ENCODE data around the gene TRAPPC3. TPM values are rescaled to one million over a fixed set of nuclear protein-coding genes. Genes with fewer than 3 reads are reported as not detected.

The TRAPPC3 gene
- total and polyA plus RNA-seq, 2 donors (not counting 1 experiment from before 2014, with no cell fraction given) = 40.5 to 42.1 TPM

GRCh38 chr1:36115931-36116330 lies 33.4 kb downstream of the TRAPPC3 start:
- Mint-ChIP-seq H3K4me1 (no peaks in the 10 kb centered on the region), H3K27me3 (no peaks in the 10 kb centered on the region), H3K27ac (no peak overlapping the region), H3K9me3 (ENCODE audit: insufficient read depth) (no peaks in the 10 kb centered on the region), H3K4me3 (no peak overlapping the region)
- ChIA-PET CTCF (interaction anchor here (4.2 kb wide), 1 partner anchor 19 kb away, joined by 20 read pairs; no protein-coding TSS in a partner anchor), POLR2A (no interaction called here)
- no peak for ATAC-seq (ENCODE audit: low read depth)
- no peak overlapping the region for H3K4me3 ChIP-seq (ENCODE audit: control extremely low read depth in 1 of 5, extremely low read depth in 1 of 5, insufficient read depth in 1 of 5, low read depth in 2 of 5, low read length in 4 of 5)
- intact Hi-C loops (cut with micrococcal nuclease) = no loop called here
- H4K20me1 ChIP-seq (ENCODE audit: control insufficient read depth, insufficient read depth, low read length, poor library complexity, severe bottlenecking) = no peaks in the 10 kb centered on the region
- TF ChIP-seq CTCF (IDR thresholded peaks at IDR 0.05) (no peak), EZH2 (IDR thresholded peaks at IDR 0.05; ENCODE audit: borderline replicate concordance, insufficient read depth, low read depth, low read length, poor library complexity, severe bottlenecking) (no peak)
- 81% methylated on average over 4 of the region's 5 CpGs for WGBS (ENCODE audit: insufficient coverage)
- H2AFZ ChIP-seq (ENCODE audit: insufficient read depth, low read depth, low read length, poor library complexity, severe bottlenecking) = no peak overlapping the region
- no peaks in the 10 kb centered on the region for H3K79me2 ChIP-seq (ENCODE audit: control insufficient read depth, insufficient read depth, low read length)
- H3K9me3 ChIP-seq (ENCODE audit: control extremely low read depth in 1 of 3, control insufficient read depth in 2 of 3, insufficient read depth in 1 of 3, low read length in 2 of 3) = no peaks in the 10 kb centered on the region
- no peak overlapping the region for H3K9ac ChIP-seq (ENCODE audit: low read length)
- no peak for DNase-seq
- H3K4me2 ChIP-seq (replicated peaks; ENCODE audit: low read depth, low read length, poor library complexity, severe bottlenecking) = no peak overlapping the region
- peaks cover 0 to 5% (median 0%) of the 10 kb centered on the region in 4 experiments for H3K27me3 ChIP-seq (replicated peaks in 1 of 4; ENCODE audit: control extremely low read depth in 1 of 4, control insufficient read depth in 3 of 4, insufficient read depth in 4 of 4, low read length in 3 of 4)
- H3K4me1 ChIP-seq (ENCODE audit: control insufficient read depth in 2 of 2, insufficient read depth in 2 of 2, low read length in 2 of 2) = no peaks in the 10 kb centered on the region
- H3K27ac ChIP-seq (ENCODE audit: low read length in 2 of 2) = no peak overlapping the region
- no peaks in the 10 kb centered on the region for H3K36me3 ChIP-seq (replicated peaks in 1 of 2; ENCODE audit: control extremely low read depth in 1 of 2, control insufficient read depth in 1 of 2, extremely low read depth in 1 of 2, insufficient read depth in 2 of 2, low read length in 1 of 2)

GRCh38 chr1:36115200-36115669 lies 34.1 kb downstream of the TRAPPC3 start:
- Histone ChIP-seq H3K36me3 (replicated peaks in 1 of 2; ENCODE audit: control extremely low read depth in 1 of 2, control insufficient read depth in 1 of 2, extremely low read depth in 1 of 2, insufficient read depth in 2 of 2, low read length in 1 of 2) (no peaks in the 10 kb centered on the region), H3K4me2 (replicated peaks; ENCODE audit: low read depth, low read length, poor library complexity, severe bottlenecking) (no peak overlapping the region), H3K4me1 (ENCODE audit: control insufficient read depth in 2 of 2, insufficient read depth in 2 of 2, low read length in 2 of 2) (no peaks in the 10 kb centered on the region), H3K27me3 (replicated peaks in 1 of 4; ENCODE audit: control extremely low read depth in 1 of 4, control insufficient read depth in 3 of 4, insufficient read depth in 4 of 4, low read length in 3 of 4) (peaks cover 0 to 5% (median 0%) of the 10 kb centered on the region in 4 experiments), H3K9ac (ENCODE audit: low read length) (no peak overlapping the region), H3K79me2 (ENCODE audit: control insufficient read depth, insufficient read depth, low read length) (no peaks in the 10 kb centered on the region), H4K20me1 (ENCODE audit: control insufficient read depth, insufficient read depth, low read length, poor library complexity, severe bottlenecking) (no peaks in the 10 kb centered on the region), H2AFZ (ENCODE audit: insufficient read depth, low read depth, low read length, poor library complexity, severe bottlenecking) (no peak overlapping the region), H3K9me3 (ENCODE audit: control extremely low read depth in 1 of 3, control insufficient read depth in 2 of 3, insufficient read depth in 1 of 3, low read length in 2 of 3) (no peaks in the 10 kb centered on the region), H3K4me3 (ENCODE audit: control extremely low read depth in 1 of 5, extremely low read depth in 1 of 5, insufficient read depth in 1 of 5, low read depth in 2 of 5, low read length in 4 of 5) (no peak overlapping the region), H3K27ac (ENCODE audit: low read length in 2 of 2) (no peak overlapping the region)
- intact Hi-C loops (cut with micrococcal nuclease) = no loop called here
- WGBS (ENCODE audit: insufficient coverage) = 93% methylated on average over 14 of the region's 18 CpGs
- no peak overlapping the region for H3K4me3 Mint-ChIP-seq
- H3K4me1 Mint-ChIP-seq = no peaks in the 10 kb centered on the region
- DNase-seq = no peak
- no peak for TF ChIP-seq CTCF (IDR thresholded peaks at IDR 0.05)
- TF ChIP-seq EZH2 (IDR thresholded peaks at IDR 0.05; ENCODE audit: borderline replicate concordance, insufficient read depth, low read depth, low read length, poor library complexity, severe bottlenecking) = no peak
- POLR2A ChIA-PET = no interaction called here
- no peak for ATAC-seq (ENCODE audit: low read depth)
- H3K9me3 Mint-ChIP-seq (ENCODE audit: insufficient read depth) = no peaks in the 10 kb centered on the region
- H3K27ac Mint-ChIP-seq = no peak overlapping the region
- CTCF ChIA-PET = interaction anchor here (4.2 kb wide), 1 partner anchor 19 kb away, joined by 20 read pairs; no protein-coding TSS in a partner anchor
- no peaks in the 10 kb centered on the region for H3K27me3 Mint-ChIP-seq
